ENCODE data around the gene DMTF1. TPM values are rescaled to one million over a fixed set of nuclear protein-coding genes. Genes with fewer than 3 reads are reported as not detected.

DMTF1 gene
- polyA plus RNA-seq, 1 of the 3 experiments (the other 2 are of a cell fraction), result 108 TPM

GRCh38 chr7:87110778-87111177, 41.5 kb upstream of the DMTF1 start:
- Histone ChIP-seq H3K4me3 (ENCODE audit: low read depth in 2 of 2, low read length in 1 of 2) (no peak overlapping the region), H3F3A (replicated peaks; ENCODE audit: insufficient read depth) (no peaks in the 10 kb centered on the region)
- DNase-seq, result no peak

More at GRCh38 chr7:87110778-87111177, 41.5 kb upstream of the DMTF1 start:
- H4K20me1 ChIP-seq (ENCODE audit: insufficient read depth), result no peaks in the 10 kb centered on the region
- ChIA-PET POLR2A (no interaction called here), CTCF (no interaction called here)
- H3K4me2 ChIP-seq, result no peak overlapping the region
- H3K36me3 ChIP-seq (replicated peaks in 1 of 2; ENCODE audit: control insufficient read depth in 1 of 2, insufficient read depth in 2 of 2, low read length in 1 of 2), result no peaks in the 10 kb centered on the region
- no peaks in the 10 kb centered on the region for H3K27me3 ChIP-seq (ENCODE audit: insufficient read depth)
- H3K9ac ChIP-seq, result no peak overlapping the region
- H2AFZ ChIP-seq (ENCODE audit: low read depth), result no peak overlapping the region
- no peaks in the 10 kb centered on the region for H3K9me2 ChIP-seq
- 43% methylated on average over 2 of the region's 2 CpGs for WGBS (ENCODE audit: low lambda C conversion rate)
- TF ChIP-seq SIN3A (IDR thresholded peaks at IDR 0.05; ENCODE audit: borderline replicate concordance, low read depth, low read length) (no peak), YY1 (IDR thresholded peaks at IDR 0.05; ENCODE audit: low read depth) (no peak), EZH2phosphoT487 (IDR thresholded peaks at IDR 0.05; ENCODE audit: borderline replicate concordance, low read depth) (no peak), REST (IDR thresholded peaks at IDR 0.05; ENCODE audit: low read depth, low read length) (no peak), MXI1 (IDR thresholded peaks at IDR 0.05; ENCODE audit: low read depth, low read length) (no peak), MEF2A (IDR thresholded peaks at IDR 0.05; ENCODE audit: borderline replicate concordance, low read depth) (no peak), GABPA (IDR thresholded peaks at IDR 0.05; ENCODE audit: low read depth) (no peak), SMC3 (IDR thresholded peaks at IDR 0.05; ENCODE audit: low read depth, low read length) (no peak), FOXJ3 (CRISPR knock-in tag; IDR thresholded peaks at IDR 0.05) (no peak), FOSL2 (IDR thresholded peaks at IDR 0.05; ENCODE audit: borderline replicate concordance, low read depth) (no peak), ZBTB33 (IDR thresholded peaks at IDR 0.05; ENCODE audit: borderline replicate concordance, low read depth) (no peak), NRF1 (IDR thresholded peaks at IDR 0.05; ENCODE audit: low read depth, low read length) (no peak), ELF1 (IDR thresholded peaks at IDR 0.05) (no peak), CHD2 (IDR thresholded peaks at IDR 0.05; ENCODE audit: low read length, partially characterized antibody) (no peak), USF1 (IDR thresholded peaks at IDR 0.05; ENCODE audit: borderline replicate concordance, low read depth) (no peak), RCOR1 (IDR thresholded peaks at IDR 0.05; ENCODE audit: low read length) (no peak), USF2 (IDR thresholded peaks at IDR 0.05; ENCODE audit: borderline replicate concordance, low read depth, low read length) (no peak), RXRA (IDR thresholded peaks at IDR 0.05; ENCODE audit: borderline replicate concordance, low read depth) (no peak), RFX5 (IDR thresholded peaks at IDR 0.05; ENCODE audit: low read length) (no peak)
- no peaks in the 10 kb centered on the region for H3K9me3 ChIP-seq
- no peaks in the 10 kb centered on the region for H3K4me1 ChIP-seq (ENCODE audit: control insufficient read depth in 1 of 2, insufficient read depth in 2 of 2, low read depth in 1 of 2, low read length in 1 of 2)
- H3K27ac ChIP-seq (ENCODE audit: low read depth in 2 of 2, low read length in 1 of 2), result no peak overlapping the region
- H3K79me2 ChIP-seq (ENCODE audit: insufficient read depth), result no peaks in the 10 kb centered on the region
